22Rv1 (cell line): ENCODE measurements around the gene ZNF217.
"Not testable (repeated sequence)": the region's sequence is repeated elsewhere in the genome, so short reads cannot be mapped to it uniquely, and the experiment has no call there.

Experiments used
- ZFX ChIP-seq: fragments of 450-650 bp; IDR thresholded peaks from 2 replicates; pipeline ENCODE4 v1.6.1; 2017; ENCODE audit warnings: antibody characterized with exemption, borderline replicate concordance
- TF ChIP-seq, protein P1 (sequence below): fragments of 450-650 bp; IDR thresholded peaks from 2 replicates; pipeline ENCODE4 v1.5.1; 2017; ENCODE audit warnings: mild to moderate bottlenecking

DNA sequence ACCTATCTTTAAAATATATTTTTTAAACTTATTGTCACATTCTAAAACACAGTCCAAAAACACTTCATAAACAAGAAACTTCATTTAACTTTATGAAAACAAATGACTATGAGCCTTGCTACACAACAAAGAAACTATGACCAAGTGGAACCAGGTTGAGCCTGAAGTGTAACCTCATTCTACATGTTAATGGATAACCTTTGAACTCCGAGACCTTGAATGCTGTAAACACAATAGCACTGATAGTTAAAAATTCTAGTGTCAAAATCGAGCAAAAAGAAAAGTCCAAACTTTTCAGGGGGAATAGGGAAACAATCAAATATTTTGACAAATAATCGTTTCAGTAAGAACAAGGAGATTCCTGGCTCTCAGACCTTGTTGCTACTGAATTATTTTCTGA is 2.1 kb upstream of the ZNF217 start:
- TF ChIP-seq, protein P1, sequence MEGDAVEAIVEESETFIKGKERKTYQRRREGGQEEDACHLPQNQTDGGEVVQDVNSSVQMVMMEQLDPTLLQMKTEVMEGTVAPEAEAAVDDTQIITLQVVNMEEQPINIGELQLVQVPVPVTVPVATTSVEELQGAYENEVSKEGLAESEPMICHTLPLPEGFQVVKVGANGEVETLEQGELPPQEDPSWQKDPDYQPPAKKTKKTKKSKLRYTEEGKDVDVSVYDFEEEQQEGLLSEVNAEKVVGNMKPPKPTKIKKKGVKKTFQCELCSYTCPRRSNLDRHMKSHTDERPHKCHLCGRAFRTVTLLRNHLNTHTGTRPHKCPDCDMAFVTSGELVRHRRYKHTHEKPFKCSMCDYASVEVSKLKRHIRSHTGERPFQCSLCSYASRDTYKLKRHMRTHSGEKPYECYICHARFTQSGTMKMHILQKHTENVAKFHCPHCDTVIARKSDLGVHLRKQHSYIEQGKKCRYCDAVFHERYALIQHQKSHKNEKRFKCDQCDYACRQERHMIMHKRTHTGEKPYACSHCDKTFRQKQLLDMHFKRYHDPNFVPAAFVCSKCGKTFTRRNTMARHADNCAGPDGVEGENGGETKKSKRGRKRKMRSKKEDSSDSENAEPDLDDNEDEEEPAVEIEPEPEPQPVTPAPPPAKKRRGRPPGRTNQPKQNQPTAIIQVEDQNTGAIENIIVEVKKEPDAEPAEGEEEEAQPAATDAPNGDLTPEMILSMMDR = not testable (repeated sequence)
- not testable (repeated sequence) for TF ChIP-seq ZFX
